NOMO-1 (cell line): ENCODE measurements around the gene OR51Q1.
A peak's percentile ranks its signal among the peaks of the same experiment; 100 is the strongest.

ENCODE experiments used
- DNase-seq, 2 experiments: peaks; one replicate each; lab custom pipeline; 2025; ENCODE audit not compliant: unreplicated experiment in 2 of 2; lab: John Stamatoyannopoulos, UW

OR51Q1 gene

GRCh38 chr11:5421811-5422210 lies at the start of gene OR51Q1:
OR51Q1 (plus strand) TSS chr11:5422111; CDS start chr11:5422201, 90 bp downstream.
- DNase-seq: no peak

- peak in 1 of 2 experiments; percentile 7 for DNase-seq
These were observed 41.1 kb upstream of the OR51Q1 start for GRCh38 chr11:5380740-5381342.

- no peak for DNase-seq
These were observed 38.3 kb upstream of the OR51Q1 start, which contains the start of gene OR51M1 for GRCh38 chr11:5383576-5383975. OR51M1 (plus strand) TSS chr11:5383812; CDS start chr11:5389399, 5,587 bp downstream.

- DNase-seq: no peak
These were observed 37.6 kb upstream of the OR51Q1 start for GRCh38 chr11:5384335-5384734.

- DNase-seq: no peak
These were observed 31.7 kb upstream of the OR51Q1 start for GRCh38 chr11:5390210-5390609.

GRCh38 chr11:5394091-5394490 lies 27.8 kb upstream of the OR51Q1 start:
- DNase-seq: no peak

- no peak for DNase-seq
These were observed 23.0 kb upstream of the OR51Q1 start for GRCh38 chr11:5398936-5399335.

GRCh38 chr11:5405173-5405572 lies 16.7 kb upstream of the OR51Q1 start:
- DNase-seq: no peak

GRCh38 chr11:5420993-5421392 lies 918 bp upstream of the OR51Q1 start:
- DNase-seq: no peak

- no peak for DNase-seq
These were observed 1.2 kb downstream of the OR51Q1 start for GRCh38 chr11:5423131-5423530.

GRCh38 chr11:5441414-5441813 lies 19.5 kb downstream of the OR51Q1 start, which contains the start of gene OR51I1:
OR51I1 (minus strand) TSS chr11:5441514; CDS start chr11:5441514, 0 bp downstream.
- DNase-seq: no peak

- DNase-seq: no peak
These were observed 22.0 kb downstream of the OR51Q1 start for GRCh38 chr11:5443835-5444393.

GRCh38 chr11:5449023-5449422 lies 27.1 kb downstream of the OR51Q1 start, which contains the start of gene OR51I2:
OR51I2 (plus strand) TSS chr11:5449323; CDS start chr11:5453489, 4,166 bp downstream.
- no peak for DNase-seq

GRCh38 chr11:5449432-5449831 lies 27.5 kb downstream of the OR51Q1 start:
- DNase-seq: no peak

- no peak for DNase-seq
These were observed 39.2 kb downstream of the OR51Q1 start for GRCh38 chr11:5460983-5461621.

GRCh38 chr11:5467527-5467926 lies 45.6 kb downstream of the OR51Q1 start:
- DNase-seq: no peak
